Lung (tissue), 12 donors: ENCODE measurements around the gene BABAM1. TPM values are rescaled to one million over a fixed set of nuclear protein-coding genes. Genes with fewer than 3 reads are reported as not detected.
A peak's percentile ranks its signal among the peaks of the same experiment; 100 is the strongest.

Source experiments
- ATAC-seq: fragments of 200-7000 bp; cut with Tn5 transposase; one replicate; pipeline ENCODE4 v1.9.1; 2020; ENCODE audit warnings: moderate number of reproducible peaks; ENCODE audit not compliant: insufficient read depth, low FRiP score
- DNase-seq, 3 donors: peaks; one replicate each; pipeline ENCODE4 v3.0.0-alpha.2; 2013 to 2017
- H3K27ac ChIP-seq, 2 donors: one replicate each; pipeline ENCODE4 v1.5.1; 2013; ENCODE audit warnings: mild to moderate bottlenecking in 2 of 2, moderate library complexity in 2 of 2, control low read depth in 1 of 2, inconsistent platforms in 1 of 2, low read depth in 1 of 2, low read length in 1 of 2
- H3K27me3 ChIP-seq, 3 donors: one replicate each; pipeline ENCODE4 v1.5.1; 2013; ENCODE audit warnings: low read length in 2 of 3; ENCODE audit not compliant: control insufficient read depth in 3 of 3, insufficient read depth in 3 of 3
- H3K36me3 ChIP-seq, 4 donors: one replicate each; pipeline ENCODE4 v1.5.1; 2013; ENCODE audit warnings: low read length in 4 of 4, mild to moderate bottlenecking in 1 of 4, moderate library complexity in 1 of 4; ENCODE audit not compliant: control insufficient read depth in 4 of 4, insufficient read depth in 4 of 4
- H3K4me1 ChIP-seq, 5 donors: one replicate each; pipeline ENCODE4 v1.5.1; 2013; ENCODE audit warnings: low read length in 5 of 5, mild to moderate bottlenecking in 2 of 5, moderate library complexity in 1 of 5; ENCODE audit not compliant: control insufficient read depth in 5 of 5, insufficient read depth in 5 of 5
- H3K4me3 ChIP-seq: one replicate; pipeline ENCODE4 v1.5.1; 2013; ENCODE audit warnings: mild to moderate bottlenecking, control low read depth, moderate library complexity
- H3K9ac ChIP-seq, 2 donors: one replicate each; pipeline ENCODE4 v1.5.1; 2013; ENCODE audit warnings: low read length in 2 of 2, control low read depth in 1 of 2; ENCODE audit not compliant: insufficient read depth in 1 of 2
- H3K9me3 ChIP-seq, 4 donors: one replicate each; pipeline ENCODE4 v1.5.1; 2013; ENCODE audit warnings: low read length in 3 of 4, mild to moderate bottlenecking in 1 of 4, moderate library complexity in 1 of 4; ENCODE audit not compliant: control insufficient read depth in 4 of 4, insufficient read depth in 3 of 4
- WGBS, 2 donors: extraction: QIAGEN DNeasy Blood & Tissue Kit; methylation state at CpG; one replicate each; pipeline ENCODE4 v1.1.7; 2013; 5-methylcytosine and 5-hydroxymethylcytosine counted together
- polyA plus RNA-seq, 2 donors: library from polyadenylated mRNA; stranded (reverse); fragments of 200-250 nt; gene quantifications; one replicate each; pipeline ENCODE4 v1.2.1, GENCODE V29; 2013
- total RNA-seq, 2 donors: library from RNA; depleted of rRNA in 1 of 2; stranded (reverse); fragments of >200 nt in 1 of 2; gene quantifications; one replicate each; pipeline ENCODE4 v1.2.1, GENCODE V29; 2014 to 2021
- TF ChIP-seq, protein P1 (sequence below): IDR thresholded peaks from 2 replicates; pipeline ENCODE4 v1.5.1; 2012; ENCODE audit warnings: mild to moderate bottlenecking; ENCODE audit errors: control extremely low read depth, extremely low read depth
- donor health status: control.
- donor health status: control.
- donor health status: Bipolar disorder and iron deficiency.
- donor health status: healthy.
- donor health status: DM: yes; HTN: yes; CAD: no.

BABAM1 gene
- total and polyA plus RNA-seq, 4 donors = 52.4 to 75.1 (median 63.4) TPM

- TF ChIP-seq, protein P1, sequence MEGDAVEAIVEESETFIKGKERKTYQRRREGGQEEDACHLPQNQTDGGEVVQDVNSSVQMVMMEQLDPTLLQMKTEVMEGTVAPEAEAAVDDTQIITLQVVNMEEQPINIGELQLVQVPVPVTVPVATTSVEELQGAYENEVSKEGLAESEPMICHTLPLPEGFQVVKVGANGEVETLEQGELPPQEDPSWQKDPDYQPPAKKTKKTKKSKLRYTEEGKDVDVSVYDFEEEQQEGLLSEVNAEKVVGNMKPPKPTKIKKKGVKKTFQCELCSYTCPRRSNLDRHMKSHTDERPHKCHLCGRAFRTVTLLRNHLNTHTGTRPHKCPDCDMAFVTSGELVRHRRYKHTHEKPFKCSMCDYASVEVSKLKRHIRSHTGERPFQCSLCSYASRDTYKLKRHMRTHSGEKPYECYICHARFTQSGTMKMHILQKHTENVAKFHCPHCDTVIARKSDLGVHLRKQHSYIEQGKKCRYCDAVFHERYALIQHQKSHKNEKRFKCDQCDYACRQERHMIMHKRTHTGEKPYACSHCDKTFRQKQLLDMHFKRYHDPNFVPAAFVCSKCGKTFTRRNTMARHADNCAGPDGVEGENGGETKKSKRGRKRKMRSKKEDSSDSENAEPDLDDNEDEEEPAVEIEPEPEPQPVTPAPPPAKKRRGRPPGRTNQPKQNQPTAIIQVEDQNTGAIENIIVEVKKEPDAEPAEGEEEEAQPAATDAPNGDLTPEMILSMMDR = peak; percentile 93
- Histone ChIP-seq H3K27ac (no peak overlapping the region), H3K36me3 (peaks cover 0 to 8% (median 1%) of the 10 kb centered on the region in 4 donors), H3K9me3 (no peaks in the 10 kb centered on the region), H3K27me3 (peaks cover 0 to 3% (median 0%) of the 10 kb centered on the region in 3 donors), H3K4me1 (peaks cover 0 to 8% (median 0%) of the 10 kb centered on the region in 5 donors), H3K9ac (no peak overlapping the region), H3K4me3 (no peak overlapping the region)
- peak; percentile 97 for ATAC-seq
- DNase-seq = peak; percentile 72 to 83 (median 82)
- 3% methylated on average over 45 of the region's 45 CpGs for WGBS, 2 donors
Measured at GRCh38 chr19:17282488-17283125, 15.4 kb downstream of the BABAM1 start.

GRCh38 chr19:17283504-17283996 lies 16.3 kb downstream of the BABAM1 start:
- peaks cover 0 to 4% (median 1%) of the 10 kb centered on the region in 4 donors for H3K36me3 ChIP-seq
- WGBS, 2 donors = 91 to 92% methylated on average over 7 of the region's 7 CpGs
- H3K4me1 ChIP-seq = peaks cover 0 to 8% (median 0%) of the 10 kb centered on the region in 5 donors

DNA sequence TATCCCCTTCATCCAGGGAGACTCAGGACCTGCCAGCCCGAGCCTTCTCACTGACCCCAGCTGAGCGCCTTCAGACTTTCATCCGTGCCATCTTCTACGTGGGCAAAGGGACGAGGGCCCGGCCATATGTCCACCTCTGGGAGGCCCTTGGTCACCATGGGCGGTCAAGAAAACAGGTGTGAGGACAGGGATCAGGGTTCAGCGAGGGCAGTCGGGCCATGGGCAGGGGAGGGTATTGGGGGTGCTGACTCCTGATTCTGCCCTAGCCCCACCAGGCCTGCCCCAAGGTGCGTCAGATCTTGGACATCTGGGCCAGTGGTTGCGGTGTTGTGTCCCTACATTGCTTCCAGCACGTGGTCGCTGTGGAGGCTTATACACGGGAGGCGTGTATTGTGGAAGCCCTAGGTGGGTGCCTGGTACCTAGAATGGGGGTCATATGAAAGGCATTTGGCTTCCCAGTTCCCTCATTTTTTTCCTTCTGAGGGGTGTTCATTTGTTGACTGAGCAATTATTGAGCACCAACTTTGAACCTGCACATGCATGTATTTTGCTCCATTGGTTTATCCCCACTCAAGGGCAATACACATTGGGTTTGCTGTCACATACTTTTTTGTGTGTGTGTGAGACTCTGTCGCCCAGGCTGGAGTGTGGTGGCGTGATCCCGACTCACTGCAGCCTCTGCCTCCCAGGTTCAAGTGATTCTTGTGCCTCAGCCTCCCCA lies 18.3 kb downstream of the BABAM1 start:
- H3K4me3 ChIP-seq = no peak overlapping the region
- peaks cover 0 to 8% (median 0%) of the 10 kb centered on the region in 5 donors for H3K4me1 ChIP-seq
- H3K36me3 ChIP-seq = no peaks in the 10 kb centered on the region
- H3K27ac ChIP-seq = no peak overlapping the region
- DNase-seq (no peak), ATAC-seq (no peak)
- no peaks in the 10 kb centered on the region for H3K9me3 ChIP-seq
- no peak overlapping the region for H3K9ac ChIP-seq
- peaks cover 0 to 3% (median 0%) of the 10 kb centered on the region in 3 donors for H3K27me3 ChIP-seq
- 91 to 92% methylated on average over 18 of the region's 18 CpGs for WGBS, 2 donors
- TF ChIP-seq, protein P1 = no peak

More at GRCh38 chr19:17283504-17283996, 16.3 kb downstream of the BABAM1 start:
- no peak for ATAC-seq
- Histone ChIP-seq H3K9ac (no peak overlapping the region), H3K27me3 (peaks cover 0 to 3% (median 0%) of the 10 kb centered on the region in 3 donors), H3K27ac (no peak overlapping the region), H3K9me3 (no peaks in the 10 kb centered on the region), H3K4me3 (no peak overlapping the region)
- TF ChIP-seq, protein P1 = no peak
- DNase-seq = no peak
